Testis (tissue), 2 donors: Measurements from ENCODE around the gene F12.

Experiments used
- CTCF ChIP-seq, 3 experiments: fragments of 450-650 bp in 2 of 3; fragments of 200-600 bp in 1 of 3; sonication (generic) in 1 of 3; IDR thresholded peaks; one replicate each; pipeline ENCODE4 v1.5.1; 2016 to 2019; ENCODE audit warnings: antibody characterized with exemption in 3 of 3, mild to moderate bottlenecking in 2 of 3, moderate library complexity in 1 of 3
- POLR2A ChIP-seq: fragments of 450-650 bp; IDR thresholded peaks from one replicate; pipeline ENCODE4 v1.6.1; 2017; ENCODE audit warnings: antibody characterized with exemption, mild to moderate bottlenecking, moderate library complexity

DNA sequence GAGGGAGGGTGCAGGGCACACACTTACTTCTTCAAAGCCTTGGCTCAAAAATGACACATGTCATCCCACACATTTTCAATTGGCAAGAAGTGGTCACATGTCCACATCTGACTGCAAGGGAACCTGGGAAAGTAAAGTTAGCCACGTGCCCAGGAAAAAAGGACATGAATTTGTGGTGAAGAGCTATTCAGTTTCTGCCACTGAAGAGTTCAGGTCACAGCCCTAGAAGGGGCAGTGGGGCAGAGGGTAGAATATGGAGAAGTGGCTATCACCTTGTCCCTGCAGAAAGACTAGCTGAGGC lies 53.5 kb downstream of the F12 start:
- no peak for TF ChIP-seq CTCF (IDR thresholded peaks at IDR 0.05)
- no peak for TF ChIP-seq POLR2A
